ENCODE measurements around the gene GNAI2.

DNA sequence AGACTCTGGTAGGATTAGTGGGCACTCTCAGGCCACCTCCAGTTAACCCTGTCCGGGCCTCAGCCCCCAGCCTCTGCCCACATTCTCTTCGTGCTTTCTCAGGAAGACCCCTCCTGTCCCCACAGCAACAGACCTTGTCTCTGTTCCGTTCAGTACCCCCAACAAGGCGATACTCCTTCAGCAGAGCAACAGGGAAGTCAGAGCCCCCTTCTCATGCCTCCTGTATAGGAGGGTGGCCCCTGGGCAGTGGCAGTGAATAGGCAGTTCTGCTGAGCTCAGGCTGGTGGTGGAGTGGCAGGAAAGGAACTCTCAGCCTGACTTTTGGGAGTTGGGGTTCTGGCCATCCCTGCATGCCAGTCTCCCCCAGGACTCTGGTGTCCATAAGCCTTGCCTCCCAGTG lies 33.5 kb downstream of the GNAI2 start:
- TF ChIP-seq, protein P1, sequence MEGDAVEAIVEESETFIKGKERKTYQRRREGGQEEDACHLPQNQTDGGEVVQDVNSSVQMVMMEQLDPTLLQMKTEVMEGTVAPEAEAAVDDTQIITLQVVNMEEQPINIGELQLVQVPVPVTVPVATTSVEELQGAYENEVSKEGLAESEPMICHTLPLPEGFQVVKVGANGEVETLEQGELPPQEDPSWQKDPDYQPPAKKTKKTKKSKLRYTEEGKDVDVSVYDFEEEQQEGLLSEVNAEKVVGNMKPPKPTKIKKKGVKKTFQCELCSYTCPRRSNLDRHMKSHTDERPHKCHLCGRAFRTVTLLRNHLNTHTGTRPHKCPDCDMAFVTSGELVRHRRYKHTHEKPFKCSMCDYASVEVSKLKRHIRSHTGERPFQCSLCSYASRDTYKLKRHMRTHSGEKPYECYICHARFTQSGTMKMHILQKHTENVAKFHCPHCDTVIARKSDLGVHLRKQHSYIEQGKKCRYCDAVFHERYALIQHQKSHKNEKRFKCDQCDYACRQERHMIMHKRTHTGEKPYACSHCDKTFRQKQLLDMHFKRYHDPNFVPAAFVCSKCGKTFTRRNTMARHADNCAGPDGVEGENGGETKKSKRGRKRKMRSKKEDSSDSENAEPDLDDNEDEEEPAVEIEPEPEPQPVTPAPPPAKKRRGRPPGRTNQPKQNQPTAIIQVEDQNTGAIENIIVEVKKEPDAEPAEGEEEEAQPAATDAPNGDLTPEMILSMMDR (IDR thresholded peaks at IDR 0.05), result no peak
- TF ChIP-seq ELF1 (IDR thresholded peaks at IDR 0.05) (no peak), TCF12 (IDR thresholded peaks at IDR 0.05) (no peak), NRF1 (IDR thresholded peaks at IDR 0.05; ENCODE audit: low read depth, low read length) (no peak)
- TF ChIP-seq, protein P2, sequence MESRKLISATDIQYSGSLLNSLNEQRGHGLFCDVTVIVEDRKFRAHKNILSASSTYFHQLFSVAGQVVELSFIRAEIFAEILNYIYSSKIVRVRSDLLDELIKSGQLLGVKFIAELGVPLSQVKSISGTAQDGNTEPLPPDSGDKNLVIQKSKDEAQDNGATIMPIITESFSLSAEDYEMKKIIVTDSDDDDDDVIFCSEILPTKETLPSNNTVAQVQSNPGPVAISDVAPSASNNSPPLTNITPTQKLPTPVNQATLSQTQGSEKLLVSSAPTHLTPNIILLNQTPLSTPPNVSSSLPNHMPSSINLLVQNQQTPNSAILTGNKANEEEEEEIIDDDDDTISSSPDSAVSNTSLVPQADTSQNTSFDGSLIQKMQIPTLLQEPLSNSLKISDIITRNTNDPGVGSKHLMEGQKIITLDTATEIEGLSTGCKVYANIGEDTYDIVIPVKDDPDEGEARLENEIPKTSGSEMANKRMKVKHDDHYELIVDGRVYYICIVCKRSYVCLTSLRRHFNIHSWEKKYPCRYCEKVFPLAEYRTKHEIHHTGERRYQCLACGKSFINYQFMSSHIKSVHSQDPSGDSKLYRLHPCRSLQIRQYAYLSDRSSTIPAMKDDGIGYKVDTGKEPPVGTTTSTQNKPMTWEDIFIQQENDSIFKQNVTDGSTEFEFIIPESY (IDR thresholded peaks at IDR 0.05; ENCODE audit: borderline replicate concordance, low read depth), result no peak
- TF ChIP-seq, protein P3, sequence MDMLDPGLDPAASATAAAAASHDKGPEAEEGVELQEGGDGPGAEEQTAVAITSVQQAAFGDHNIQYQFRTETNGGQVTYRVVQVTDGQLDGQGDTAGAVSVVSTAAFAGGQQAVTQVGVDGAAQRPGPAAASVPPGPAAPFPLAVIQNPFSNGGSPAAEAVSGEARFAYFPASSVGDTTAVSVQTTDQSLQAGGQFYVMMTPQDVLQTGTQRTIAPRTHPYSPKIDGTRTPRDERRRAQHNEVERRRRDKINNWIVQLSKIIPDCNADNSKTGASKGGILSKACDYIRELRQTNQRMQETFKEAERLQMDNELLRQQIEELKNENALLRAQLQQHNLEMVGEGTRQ (IDR thresholded peaks at IDR 0.05; ENCODE audit: borderline replicate concordance, low read depth, low read length), result no peak
